Stimulated activated CD8-positive, alpha-beta memory T cell treated with anti-CD3 and anti-CD28 coated beads, Interleukin-12 subunit alpha, Interleukin-12 subunit beta, amount 100 ng/mL, for 1 hour (primary cell): ENCODE results near the gene ALOX15.
"Not testable (repeated sequence)": the region's sequence is repeated elsewhere in the genome, so short reads cannot be mapped to it uniquely, and the experiment has no call there.

ENCODE experiments used
- DNase-seq: peaks from one replicate; pipeline ENCODE4 v3.0.0-alpha.2; 2020; ENCODE audit warnings: low read depth

Gene ALOX15

GRCh38 chr17:4648741-4649140 lies 7.3 kb upstream of the ALOX15 start:
- DNase-seq: no peak

GRCh38 chr17:4645642-4646041 lies 4.2 kb upstream of the ALOX15 start:
- DNase-seq: no peak

- DNase-seq: no peak
Observed at GRCh38 chr17:4643676-4644075, 2.2 kb upstream of the ALOX15 start.

- no peak for DNase-seq
Observed at GRCh38 chr17:4642286-4642685, 808 bp upstream of the ALOX15 start.

GRCh38 chr17:4640569-4641188 lies 799 bp downstream of the ALOX15 start:
- not testable (repeated sequence) for DNase-seq

- not testable (repeated sequence) for DNase-seq
Observed at GRCh38 chr17:4639301-4640059, 2.0 kb downstream of the ALOX15 start.

GRCh38 chr17:4638766-4639165 lies 2.7 kb downstream of the ALOX15 start:
- DNase-seq: not testable (repeated sequence)

GRCh38 chr17:4636474-4637100 lies 4.9 kb downstream of the ALOX15 start:
- DNase-seq: no peak

- DNase-seq: no peak
Observed at GRCh38 chr17:4635823-4636375, 5.6 kb downstream of the ALOX15 start.

GRCh38 chr17:4634976-4635375 lies 6.5 kb downstream of the ALOX15 start:
- DNase-seq: no peak

GRCh38 chr17:4633643-4634042 lies 7.8 kb downstream of the ALOX15 start:
- no peak for DNase-seq

GRCh38 chr17:4632581-4632920 lies 8.9 kb downstream of the ALOX15 start:
- DNase-seq: no peak

GRCh38 chr17:4631836-4632580 lies 9.5 kb downstream of the ALOX15 start:
- DNase-seq: no peak

- DNase-seq: no peak
Observed at GRCh38 chr17:4631431-4631830, 10.0 kb downstream of the ALOX15 start.

- no peak for DNase-seq
Observed at GRCh38 chr17:4626734-4627256, 14.7 kb downstream of the ALOX15 start.

GRCh38 chr17:4625181-4625617 lies 16.3 kb downstream of the ALOX15 start:
- DNase-seq: no peak

- DNase-seq: not testable (repeated sequence)
Observed at GRCh38 chr17:4624451-4624911, 17.0 kb downstream of the ALOX15 start.

- DNase-seq: no peak
Observed at GRCh38 chr17:4623249-4623648, 18.2 kb downstream of the ALOX15 start.

- no peak for DNase-seq
Observed at GRCh38 chr17:4622375-4622774, 19.1 kb downstream of the ALOX15 start.

GRCh38 chr17:4620531-4621101 lies 20.9 kb downstream of the ALOX15 start:
- no peak for DNase-seq

- DNase-seq: no peak
Observed at GRCh38 chr17:4617590-4618351, 23.7 kb downstream of the ALOX15 start.
